ENCODE data around the gene SLC17A9. TPM values are rescaled to one million over a fixed set of nuclear protein-coding genes. Genes with fewer than 3 reads are reported as not detected.

Gene SLC17A9
- total RNA-seq, 4 donors from 2014 or later: 0.31 to 3.9 (median 1.4) TPM

- DNase-seq: no peak
- H3K27me3 ChIP-seq: peaks cover 0 to 100% (median 15%) of the 10 kb centered on the region in 4 donors
- H3K4me1 ChIP-seq: peaks cover 0 to 4% (median 0%) of the 10 kb centered on the region in 3 donors
- H3K9me3 ChIP-seq: no peaks in the 10 kb centered on the region
- TF ChIP-seq POLR2A (IDR thresholded peaks at IDR 0.05) (no peak), CTCF (IDR thresholded peaks at IDR 0.05) (no peak)
- H3K36me3 ChIP-seq: no peaks in the 10 kb centered on the region
- intact Hi-C loops (cut with DNase I): no loop called here
- 31 to 34% methylated on average over 13 to 19 of the region's 19 CpGs for WGBS, 2 donors
- H3K4me3 ChIP-seq: no peak overlapping the region
- no peak overlapping the region for H3K27ac ChIP-seq
These were observed 28.0 kb downstream of the SLC17A9 start for GRCh38 chr20:62980380-62980960.

GRCh38 chr20:62980970-62981369, 28.5 kb downstream of the SLC17A9 start:
- peaks cover 0 to 100% (median 13%) of the 10 kb centered on the region in 4 donors for H3K27me3 ChIP-seq
- no peaks in the 10 kb centered on the region for H3K9me3 ChIP-seq
- no peaks in the 10 kb centered on the region for H3K36me3 ChIP-seq
- H3K27ac ChIP-seq: no peak overlapping the region
- H3K4me3 ChIP-seq: no peak overlapping the region
- 25 to 55% methylated on average over 8 to 19 of the region's 28 CpGs for WGBS, 2 donors
- intact Hi-C loops (cut with DNase I): no loop called here
- peaks cover 0 to 4% (median 0%) of the 10 kb centered on the region in 3 donors for H3K4me1 ChIP-seq
- TF ChIP-seq CTCF (IDR thresholded peaks at IDR 0.05): no peak
- TF ChIP-seq POLR2A (IDR thresholded peaks at IDR 0.05): no peak
- DNase-seq: no peak

- intact Hi-C loops (cut with DNase I): no loop called here
- 49 to 62% methylated on average over 3 to 11 of the region's 21 CpGs for WGBS, 2 donors
- Histone ChIP-seq H3K27ac (no peak overlapping the region), H3K9me3 (no peaks in the 10 kb centered on the region), H3K36me3 (no peaks in the 10 kb centered on the region), H3K4me3 (no peak overlapping the region), H3K4me1 (peaks cover 0 to 4% (median 0%) of the 10 kb centered on the region in 3 donors), H3K27me3 (peaks cover 0 to 100% (median 11%) of the 10 kb centered on the region in 4 donors)
- no peak for DNase-seq
- TF ChIP-seq POLR2A (IDR thresholded peaks at IDR 0.05) (no peak), CTCF (IDR thresholded peaks at IDR 0.05) (no peak)
These were observed 29.9 kb downstream of the SLC17A9 start for GRCh38 chr20:62982124-62983075.

- Histone ChIP-seq H3K4me3 (no peak overlapping the region), H3K4me1 (peaks cover 0 to 4% (median 0%) of the 10 kb centered on the region in 3 donors), H3K27me3 (peaks cover 0 to 100% (median 9%) of the 10 kb centered on the region in 4 donors), H3K27ac (no peak overlapping the region), H3K36me3 (no peaks in the 10 kb centered on the region), H3K9me3 (no peaks in the 10 kb centered on the region)
- TF ChIP-seq POLR2A (IDR thresholded peaks at IDR 0.05) (no peak), CTCF (IDR thresholded peaks at IDR 0.05) (no peak)
- intact Hi-C loops (cut with DNase I): no loop called here
- WGBS, 2 donors: 70 to 77% methylated on average over 2 to 6 of the region's 6 CpGs
- DNase-seq: no peak
These were observed 30.7 kb downstream of the SLC17A9 start for GRCh38 chr20:62983210-62983609.

All from esophagus squamous epithelium (tissue), 5 donors.